ENCODE data around the gene NBPF3.

GRCh38 chr1:21510885-21511578 lies 71.1 kb downstream of the NBPF3 start:
- TF ChIP-seq GABPA (IDR thresholded peaks at IDR 0.05 in 1 of 2, conservative IDR thresholded peaks at IDR 0.05 in 1 of 2) (no peak), EGR1 (IDR thresholded peaks at IDR 0.05; ENCODE audit: low read depth in 2 of 2) (no peak), RAD21 (IDR thresholded peaks at IDR 0.05) (peak in 1 of 2 donors; percentile 38)
- TF ChIP-seq, protein P1, sequence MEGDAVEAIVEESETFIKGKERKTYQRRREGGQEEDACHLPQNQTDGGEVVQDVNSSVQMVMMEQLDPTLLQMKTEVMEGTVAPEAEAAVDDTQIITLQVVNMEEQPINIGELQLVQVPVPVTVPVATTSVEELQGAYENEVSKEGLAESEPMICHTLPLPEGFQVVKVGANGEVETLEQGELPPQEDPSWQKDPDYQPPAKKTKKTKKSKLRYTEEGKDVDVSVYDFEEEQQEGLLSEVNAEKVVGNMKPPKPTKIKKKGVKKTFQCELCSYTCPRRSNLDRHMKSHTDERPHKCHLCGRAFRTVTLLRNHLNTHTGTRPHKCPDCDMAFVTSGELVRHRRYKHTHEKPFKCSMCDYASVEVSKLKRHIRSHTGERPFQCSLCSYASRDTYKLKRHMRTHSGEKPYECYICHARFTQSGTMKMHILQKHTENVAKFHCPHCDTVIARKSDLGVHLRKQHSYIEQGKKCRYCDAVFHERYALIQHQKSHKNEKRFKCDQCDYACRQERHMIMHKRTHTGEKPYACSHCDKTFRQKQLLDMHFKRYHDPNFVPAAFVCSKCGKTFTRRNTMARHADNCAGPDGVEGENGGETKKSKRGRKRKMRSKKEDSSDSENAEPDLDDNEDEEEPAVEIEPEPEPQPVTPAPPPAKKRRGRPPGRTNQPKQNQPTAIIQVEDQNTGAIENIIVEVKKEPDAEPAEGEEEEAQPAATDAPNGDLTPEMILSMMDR (IDR thresholded peaks at IDR 0.05; ENCODE audit: low read depth, low read length, missing input control) = no peak
